ENCODE measurements around the gene POLR2F.
A peak's percentile ranks its signal among the peaks of the same experiment; 100 is the strongest.

POLR2F gene

GRCh38 chr22:37953437-37954179, at the start of gene POLR2F, which contains the start of gene C22orf23:
Gene POLR2F, plus strand, starts transcription at chr22:37953699. Its CDS starts 89 bp downstream, at chr22:37953788.
Gene C22orf23, minus strand, starts transcription at chr22:37953601. Its CDS starts 452 bp downstream, at chr22:37953149.
- peak; percentile 92 for DNase-seq (ENCODE audit: low read depth)

- DNase-seq (ENCODE audit: low read depth) = no peak
Measured at GRCh38 chr22:37904572-37905533, 48.6 kb upstream of the POLR2F start.

- peak; percentile 32 for DNase-seq (ENCODE audit: low read depth)
Measured at GRCh38 chr22:37905534-37906363, 47.8 kb upstream of the POLR2F start, which contains the start of gene MICALL1. Gene MICALL1, plus strand, starts transcription at chr22:37906297. Its CDS starts 126 bp downstream, at chr22:37906423.

GRCh38 chr22:37906364-37907008, 47.0 kb upstream of the POLR2F start:
- peak; percentile 18 for DNase-seq (ENCODE audit: low read depth)

GRCh38 chr22:37907036-37907954, 46.2 kb upstream of the POLR2F start:
- no peak for DNase-seq (ENCODE audit: low read depth)

- DNase-seq (ENCODE audit: low read depth) = no peak
Measured at GRCh38 chr22:37909766-37910165, 43.7 kb upstream of the POLR2F start.

GRCh38 chr22:37910890-37911672, 42.4 kb upstream of the POLR2F start:
- no peak for DNase-seq (ENCODE audit: low read depth)

GRCh38 chr22:37911697-37912096, 41.8 kb upstream of the POLR2F start:
- DNase-seq (ENCODE audit: low read depth) = no peak

- no peak for DNase-seq (ENCODE audit: low read depth)
Measured at GRCh38 chr22:37912171-37912570, 41.3 kb upstream of the POLR2F start.

- no peak for DNase-seq (ENCODE audit: low read depth)
Measured at GRCh38 chr22:37913233-37913721, 40.2 kb upstream of the POLR2F start.

GRCh38 chr22:37916311-37916710, 37.2 kb upstream of the POLR2F start:
- DNase-seq (ENCODE audit: low read depth) = no peak

GRCh38 chr22:37917874-37918548, 35.5 kb upstream of the POLR2F start:
- no peak for DNase-seq (ENCODE audit: low read depth)

- DNase-seq (ENCODE audit: low read depth) = no peak
Measured at GRCh38 chr22:37918580-37919270, 34.8 kb upstream of the POLR2F start.

- DNase-seq (ENCODE audit: low read depth) = no peak
Measured at GRCh38 chr22:37920126-37920525, 33.4 kb upstream of the POLR2F start.

- no peak for DNase-seq (ENCODE audit: low read depth)
Measured at GRCh38 chr22:37922191-37922590, 31.3 kb upstream of the POLR2F start.

GRCh38 chr22:37923927-37924326, 29.6 kb upstream of the POLR2F start:
- DNase-seq (ENCODE audit: low read depth) = no peak

- DNase-seq (ENCODE audit: low read depth) = no peak
Measured at GRCh38 chr22:37924386-37925065, 29.0 kb upstream of the POLR2F start.
